Measurements from ENCODE around the gene HERPUD2. TPM values are rescaled to one million over a fixed set of nuclear protein-coding genes. Genes with fewer than 3 reads are reported as not detected.

HERPUD2 gene
- total RNA-seq, 2 donors from 2014 or later: 20.2 to 24.2 TPM

- Histone ChIP-seq H3K4me3 (no peak overlapping the region), H3K9ac (ENCODE audit: low read depth in 2 of 2, low read length in 2 of 2) (no peak overlapping the region), H3K4me1 (no peaks in the 10 kb centered on the region), H3K27me3 (no peaks in the 10 kb centered on the region), H3K27ac (no peak overlapping the region), H3K36me3 (no peaks in the 10 kb centered on the region), H3K9me3 (no peaks in the 10 kb centered on the region)
- DNase-seq: no peak
- intact Hi-C loops (cut with DNase I): loop anchor here (5.0 kb wide), 1 partner anchor 82 kb away; no protein-coding TSS in a partner anchor
- TF ChIP-seq, protein P1, sequence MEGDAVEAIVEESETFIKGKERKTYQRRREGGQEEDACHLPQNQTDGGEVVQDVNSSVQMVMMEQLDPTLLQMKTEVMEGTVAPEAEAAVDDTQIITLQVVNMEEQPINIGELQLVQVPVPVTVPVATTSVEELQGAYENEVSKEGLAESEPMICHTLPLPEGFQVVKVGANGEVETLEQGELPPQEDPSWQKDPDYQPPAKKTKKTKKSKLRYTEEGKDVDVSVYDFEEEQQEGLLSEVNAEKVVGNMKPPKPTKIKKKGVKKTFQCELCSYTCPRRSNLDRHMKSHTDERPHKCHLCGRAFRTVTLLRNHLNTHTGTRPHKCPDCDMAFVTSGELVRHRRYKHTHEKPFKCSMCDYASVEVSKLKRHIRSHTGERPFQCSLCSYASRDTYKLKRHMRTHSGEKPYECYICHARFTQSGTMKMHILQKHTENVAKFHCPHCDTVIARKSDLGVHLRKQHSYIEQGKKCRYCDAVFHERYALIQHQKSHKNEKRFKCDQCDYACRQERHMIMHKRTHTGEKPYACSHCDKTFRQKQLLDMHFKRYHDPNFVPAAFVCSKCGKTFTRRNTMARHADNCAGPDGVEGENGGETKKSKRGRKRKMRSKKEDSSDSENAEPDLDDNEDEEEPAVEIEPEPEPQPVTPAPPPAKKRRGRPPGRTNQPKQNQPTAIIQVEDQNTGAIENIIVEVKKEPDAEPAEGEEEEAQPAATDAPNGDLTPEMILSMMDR (IDR thresholded peaks at IDR 0.05): no peak
Measured at GRCh38 chr7:35714862-35715261, 19.9 kb upstream of the HERPUD2 start.

- H3K27ac ChIP-seq: no peak overlapping the region
- H3K9ac ChIP-seq (ENCODE audit: low read depth in 2 of 2, low read length in 2 of 2): no peak overlapping the region
- no peaks in the 10 kb centered on the region for H3K36me3 ChIP-seq
- TF ChIP-seq, protein P1 (IDR thresholded peaks at IDR 0.05): no peak
- H3K27me3 ChIP-seq: no peaks in the 10 kb centered on the region
- H3K4me3 ChIP-seq: no peak overlapping the region
- intact Hi-C loops (cut with DNase I): loop anchor here (5.0 kb wide), 1 partner anchor 83 kb away; no protein-coding TSS in a partner anchor
- no peaks in the 10 kb centered on the region for H3K4me1 ChIP-seq
- H3K9me3 ChIP-seq: no peaks in the 10 kb centered on the region
- DNase-seq: no peak
Measured at GRCh38 chr7:35714407-35714806, 19.5 kb upstream of the HERPUD2 start.

DNA sequence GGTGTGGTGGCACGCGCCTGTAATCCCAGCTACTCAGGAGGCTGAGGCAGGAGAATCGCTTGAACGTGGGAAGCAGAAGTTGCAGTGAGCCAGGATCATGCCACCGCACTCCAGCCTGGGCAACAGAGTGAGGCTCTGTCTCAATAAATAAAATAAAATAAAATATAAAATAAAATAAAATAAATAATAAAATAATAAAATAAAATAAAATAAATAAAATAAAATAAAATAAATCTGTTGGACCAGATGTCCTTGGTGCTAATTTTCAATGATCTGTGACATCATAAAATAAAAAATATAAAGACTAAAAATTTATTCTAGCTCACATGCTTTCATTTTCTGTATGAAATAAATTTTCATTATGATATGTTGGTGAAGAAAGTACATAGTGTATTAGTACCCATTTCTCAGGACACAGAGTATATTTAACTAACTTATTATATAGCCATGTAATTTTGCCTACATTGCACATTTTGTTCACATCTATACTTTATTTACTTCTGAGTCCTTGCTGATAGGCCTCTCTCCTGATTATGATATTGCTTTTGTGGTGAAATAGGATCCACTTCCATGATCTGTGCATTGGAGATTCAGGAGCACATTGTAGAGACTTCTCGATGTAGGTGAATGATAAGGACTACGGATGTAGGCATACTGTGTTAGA is 17.8 kb upstream of the HERPUD2 start:
- Histone ChIP-seq H3K4me1 (no peaks in the 10 kb centered on the region), H3K36me3 (no peaks in the 10 kb centered on the region), H3K9me3 (no peaks in the 10 kb centered on the region), H3K27me3 (no peaks in the 10 kb centered on the region), H3K4me3 (no peak overlapping the region), H3K9ac (ENCODE audit: low read depth in 2 of 2, low read length in 2 of 2) (no peak overlapping the region), H3K27ac (no peak overlapping the region)
- TF ChIP-seq, protein P1 (IDR thresholded peaks at IDR 0.05): no peak
- DNase-seq: no peak
- intact Hi-C loops (cut with DNase I): loop anchor here (5.0 kb wide), 1 partner anchor 85 kb away; no protein-coding TSS in a partner anchor

- Histone ChIP-seq H3K4me3 (no peak overlapping the region), H3K4me1 (no peaks in the 10 kb centered on the region), H3K27ac (no peak overlapping the region), H3K27me3 (no peaks in the 10 kb centered on the region), H3K9ac (ENCODE audit: low read depth in 2 of 2, low read length in 2 of 2) (no peak overlapping the region), H3K36me3 (no peaks in the 10 kb centered on the region), H3K9me3 (no peaks in the 10 kb centered on the region)
- TF ChIP-seq, protein P1 (IDR thresholded peaks at IDR 0.05): no peak
- DNase-seq: no peak
- intact Hi-C loops (cut with DNase I): loop anchor here (10.0 kb wide), 2 partner anchors 267 to 607 kb away; no protein-coding TSS in a partner anchor
Measured at GRCh38 chr7:35707422-35707821, 12.5 kb upstream of the HERPUD2 start.

- Histone ChIP-seq H3K27me3 (no peaks in the 10 kb centered on the region), H3K36me3 (no peaks in the 10 kb centered on the region), H3K4me1 (no peaks in the 10 kb centered on the region), H3K9ac (ENCODE audit: low read depth in 2 of 2, low read length in 2 of 2) (no peak overlapping the region), H3K9me3 (no peaks in the 10 kb centered on the region), H3K4me3 (no peak overlapping the region), H3K27ac (no peak overlapping the region)
- DNase-seq: no peak
- intact Hi-C loops (cut with DNase I): loop anchor here (10.0 kb wide), 2 partner anchors 269 to 609 kb away; no protein-coding TSS in a partner anchor
- TF ChIP-seq, protein P1 (IDR thresholded peaks at IDR 0.05): no peak
Measured at GRCh38 chr7:35705932-35706461, 11.1 kb upstream of the HERPUD2 start.

All from colonic mucosa (tissue), 4 donors.